Dedifferentiated amniotic fluid mesenchymal stem cell (primary cell): ENCODE results near the gene BABAM2.

ENCODE experiments used
- DNase-seq: peaks from one replicate; pipeline ENCODE4 v3.0.0-alpha.2; 2016; ENCODE audit errors: extremely low spot score

Gene BABAM2

GRCh38 chr2:28343184-28343942 lies 452.8 kb downstream of the BABAM2 start:
- no peak for DNase-seq

- no peak for DNase-seq
These were observed 453.6 kb downstream of the BABAM2 start for GRCh38 chr2:28343971-28344715.

- DNase-seq = no peak
These were observed 454.3 kb downstream of the BABAM2 start for GRCh38 chr2:28344756-28345373.

- DNase-seq = no peak
These were observed 455.1 kb downstream of the BABAM2 start for GRCh38 chr2:28345619-28346018.

GRCh38 chr2:28346587-28346986 lies 456.1 kb downstream of the BABAM2 start:
- no peak for DNase-seq

GRCh38 chr2:28347193-28347592 lies 456.7 kb downstream of the BABAM2 start:
- no peak for DNase-seq

- no peak for DNase-seq
These were observed 457.1 kb downstream of the BABAM2 start for GRCh38 chr2:28347596-28347995.

GRCh38 chr2:28348149-28348567 lies 457.6 kb downstream of the BABAM2 start:
- no peak for DNase-seq

- no peak for DNase-seq
These were observed 458.4 kb downstream of the BABAM2 start for GRCh38 chr2:28348921-28349320.

- DNase-seq = no peak
These were observed 459.1 kb downstream of the BABAM2 start for GRCh38 chr2:28349546-28350165.

GRCh38 chr2:28350196-28350595 lies 459.7 kb downstream of the BABAM2 start:
- no peak for DNase-seq

- no peak for DNase-seq
These were observed 460.3 kb downstream of the BABAM2 start for GRCh38 chr2:28350791-28351285.

- DNase-seq = no peak
These were observed 461.1 kb downstream of the BABAM2 start for GRCh38 chr2:28351621-28352020.

- DNase-seq = no peak
These were observed 461.6 kb downstream of the BABAM2 start for GRCh38 chr2:28352104-28352503.

- no peak for DNase-seq
These were observed 462.2 kb downstream of the BABAM2 start for GRCh38 chr2:28352610-28353195.

- DNase-seq = no peak
These were observed 464.5 kb downstream of the BABAM2 start for GRCh38 chr2:28354920-28355520.

GRCh38 chr2:28355521-28356094 lies 465.1 kb downstream of the BABAM2 start:
- DNase-seq = no peak

GRCh38 chr2:28356095-28356911 lies 465.8 kb downstream of the BABAM2 start:
- DNase-seq = peak; percentile 82

- DNase-seq = no peak
These were observed 466.5 kb downstream of the BABAM2 start for GRCh38 chr2:28357055-28357454.
